HG03457 (cell line): Measurements from ENCODE around the gene COX4I1.
"Not testable (repeated sequence)": the region's sequence is repeated elsewhere in the genome, so short reads cannot be mapped to it uniquely, and the experiment has no call there.

Experiments used
- ATAC-seq: cut with Tn5 transposase; IDR thresholded peaks from one replicate; pipeline ENCODE4 v1.9.1; 2021; ENCODE audit warnings: moderate number of reproducible peaks; ENCODE audit not compliant: unreplicated experiment

COX4I1 gene

DNA sequence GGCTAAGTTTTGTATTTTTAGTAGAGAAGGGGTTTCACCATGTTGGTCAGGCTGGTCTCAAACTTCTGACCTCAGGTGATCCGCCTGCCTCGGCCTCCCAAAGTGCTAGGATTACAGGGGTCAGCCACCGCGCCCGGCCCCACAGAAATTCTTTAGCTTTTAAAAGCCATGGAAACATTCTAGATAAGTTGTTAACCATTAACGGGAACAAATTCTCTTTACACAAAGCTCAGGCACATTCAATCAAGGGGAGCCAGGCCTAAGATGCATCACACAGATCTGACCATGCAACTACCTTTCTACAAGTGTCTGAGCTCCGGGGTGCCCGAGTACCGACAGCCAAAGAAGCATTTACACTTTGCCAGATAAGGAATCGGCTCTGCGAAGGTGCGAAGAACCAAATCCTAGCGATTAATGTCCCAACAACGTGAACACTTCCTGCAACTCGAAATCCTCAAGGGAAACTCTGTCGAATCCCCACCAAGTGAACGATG lies 1.2 kb upstream of the COX4I1 start:
- ATAC-seq, result no peak

DNA sequence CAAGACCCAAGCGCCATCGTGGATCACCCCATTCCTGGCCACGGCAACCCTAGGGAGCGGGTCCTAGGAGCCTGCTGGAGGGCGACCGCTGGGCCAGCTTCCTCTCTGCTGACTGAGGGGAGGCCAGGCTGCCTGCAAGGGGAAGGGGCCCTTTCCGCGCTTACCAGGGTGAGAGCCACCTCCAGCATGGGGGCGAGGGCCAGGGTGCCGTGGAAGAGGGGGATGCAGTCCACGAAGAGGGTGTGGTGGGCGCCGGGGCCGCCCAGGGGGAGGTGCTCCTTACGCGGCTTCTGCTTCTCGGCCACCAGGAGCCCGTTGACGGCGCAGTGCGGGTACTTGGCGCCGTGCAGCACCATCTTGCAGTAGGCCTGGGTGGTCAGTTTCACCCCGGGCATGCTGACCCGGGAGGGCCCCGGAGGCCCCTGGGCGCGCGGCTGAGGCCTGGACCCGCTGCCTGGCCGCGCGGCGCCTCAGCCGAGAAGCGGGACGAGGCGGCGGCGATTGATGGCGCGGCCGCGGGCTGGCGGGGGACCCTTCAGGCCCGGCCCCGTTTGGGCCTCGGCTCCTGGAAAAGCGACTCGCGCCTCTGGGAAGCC lies 496 bp upstream of the COX4I1 start:
- peak; percentile 26 for ATAC-seq

DNA sequence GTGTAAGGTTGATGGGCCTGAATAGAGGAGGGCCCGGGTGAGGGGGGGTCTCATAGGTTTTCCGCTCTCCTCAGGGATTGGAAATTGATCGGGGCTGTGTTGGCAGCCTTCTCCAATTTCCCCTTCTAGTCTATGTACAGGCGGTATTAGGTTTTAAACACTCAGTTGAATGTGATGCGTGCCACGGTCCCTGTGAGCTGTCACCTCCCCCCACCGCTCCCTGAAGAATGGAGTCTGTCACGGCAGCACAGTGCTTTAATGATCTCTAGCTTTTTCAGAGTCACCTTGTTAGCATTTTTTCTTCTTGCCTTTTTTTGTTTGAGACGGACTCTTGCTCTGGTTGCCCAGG lies 800 bp downstream of the COX4I1 start:
- no peak for ATAC-seq

DNA sequence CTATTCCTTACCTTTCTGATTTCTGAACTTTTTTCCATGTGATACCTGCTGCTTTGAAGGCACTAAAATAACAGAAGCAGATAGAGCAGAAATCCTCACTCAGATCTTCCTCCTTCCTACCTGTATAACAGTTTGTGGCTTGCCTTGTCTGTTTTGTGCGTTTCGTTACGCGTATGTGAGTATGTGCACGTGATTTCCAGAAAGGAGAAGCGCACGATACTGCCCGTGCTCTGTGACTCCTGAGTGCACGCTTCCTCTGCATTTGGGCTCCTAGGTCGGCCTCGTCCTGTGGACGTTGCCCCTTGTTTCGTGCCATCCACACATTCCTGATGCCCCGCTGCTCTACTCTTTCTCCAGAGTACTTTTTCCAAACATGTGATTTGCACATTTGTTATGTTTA lies 4.1 kb downstream of the COX4I1 start:
- no peak for ATAC-seq

DNA sequence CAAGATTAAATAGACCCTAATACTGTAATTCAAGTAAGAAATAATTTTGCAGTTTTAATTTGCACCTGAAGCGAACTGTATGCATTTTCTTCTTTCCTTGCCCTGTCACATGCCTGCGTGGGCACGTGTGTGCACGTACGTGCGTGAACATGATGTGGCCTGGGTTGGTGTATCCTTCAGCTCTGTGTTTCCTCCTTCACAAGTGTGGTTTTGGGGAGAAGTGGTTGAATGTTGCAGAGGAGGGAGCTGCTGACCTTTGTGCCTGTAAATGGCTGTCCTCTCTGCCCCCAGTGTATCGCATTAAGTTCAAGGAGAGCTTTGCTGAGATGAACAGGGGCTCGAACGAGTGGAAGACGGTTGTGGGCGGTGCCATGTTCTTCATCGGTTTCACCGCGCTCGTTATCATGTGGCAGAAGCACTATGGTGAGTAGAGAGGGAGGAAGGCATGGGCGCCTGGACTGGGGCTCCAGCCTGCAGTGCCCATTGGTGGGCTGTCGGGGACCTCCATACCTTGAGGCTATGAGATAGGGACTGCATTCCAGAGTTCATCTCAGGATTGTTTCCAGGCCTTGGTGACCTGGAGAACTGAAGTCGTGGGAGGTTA lies 6.0 kb downstream of the COX4I1 start:
- ATAC-seq, result no peak

GRCh38 chr16:85806539-85806938 lies 7.0 kb downstream of the COX4I1 start:
- ATAC-seq, result no peak

- not testable (repeated sequence) for ATAC-seq
These were observed 7.8 kb downstream of the COX4I1 start for GRCh38 chr16:85807340-85807739.

GRCh38 chr16:85808104-85808503 lies 8.6 kb downstream of the COX4I1 start:
- ATAC-seq, result not testable (repeated sequence)

GRCh38 chr16:85808926-85809325 lies 9.4 kb downstream of the COX4I1 start:
- no peak for ATAC-seq

- ATAC-seq, result no peak
These were observed 10.2 kb downstream of the COX4I1 start for GRCh38 chr16:85809645-85810044.

DNA sequence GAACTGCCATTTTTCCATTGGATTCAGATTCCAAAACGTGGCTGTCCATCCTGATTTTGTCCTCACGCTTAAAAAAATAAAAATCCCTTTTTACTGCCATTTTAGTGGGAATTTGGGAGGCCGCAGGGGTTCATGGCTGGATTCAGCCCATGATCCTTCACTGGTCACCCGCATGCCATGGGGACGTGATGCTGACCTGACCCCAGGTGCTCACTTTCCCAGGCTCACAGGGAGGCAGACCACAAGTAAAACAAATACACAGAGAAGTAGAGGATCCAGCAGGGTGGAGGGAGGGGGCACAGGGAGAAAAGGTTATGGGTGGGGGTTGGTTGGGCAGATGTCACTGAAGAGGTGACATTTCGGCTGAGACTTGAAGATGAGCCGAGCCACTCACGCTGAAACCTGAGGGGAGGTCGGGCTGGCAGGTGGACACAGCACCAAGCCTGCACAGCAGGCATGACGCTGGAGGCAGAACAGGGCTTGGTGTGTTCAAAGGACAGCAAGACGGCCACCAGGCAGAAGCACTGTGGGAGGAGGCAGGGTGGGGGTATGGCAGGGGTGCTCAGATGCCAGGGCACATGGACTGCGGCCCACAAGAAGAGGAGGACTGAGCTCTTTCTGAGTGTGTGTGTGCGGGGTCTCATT lies 10.7 kb downstream of the COX4I1 start:
- ATAC-seq, result no peak

GRCh38 chr16:85810742-85811115 lies 11.2 kb downstream of the COX4I1 start:
- no peak for ATAC-seq

DNA sequence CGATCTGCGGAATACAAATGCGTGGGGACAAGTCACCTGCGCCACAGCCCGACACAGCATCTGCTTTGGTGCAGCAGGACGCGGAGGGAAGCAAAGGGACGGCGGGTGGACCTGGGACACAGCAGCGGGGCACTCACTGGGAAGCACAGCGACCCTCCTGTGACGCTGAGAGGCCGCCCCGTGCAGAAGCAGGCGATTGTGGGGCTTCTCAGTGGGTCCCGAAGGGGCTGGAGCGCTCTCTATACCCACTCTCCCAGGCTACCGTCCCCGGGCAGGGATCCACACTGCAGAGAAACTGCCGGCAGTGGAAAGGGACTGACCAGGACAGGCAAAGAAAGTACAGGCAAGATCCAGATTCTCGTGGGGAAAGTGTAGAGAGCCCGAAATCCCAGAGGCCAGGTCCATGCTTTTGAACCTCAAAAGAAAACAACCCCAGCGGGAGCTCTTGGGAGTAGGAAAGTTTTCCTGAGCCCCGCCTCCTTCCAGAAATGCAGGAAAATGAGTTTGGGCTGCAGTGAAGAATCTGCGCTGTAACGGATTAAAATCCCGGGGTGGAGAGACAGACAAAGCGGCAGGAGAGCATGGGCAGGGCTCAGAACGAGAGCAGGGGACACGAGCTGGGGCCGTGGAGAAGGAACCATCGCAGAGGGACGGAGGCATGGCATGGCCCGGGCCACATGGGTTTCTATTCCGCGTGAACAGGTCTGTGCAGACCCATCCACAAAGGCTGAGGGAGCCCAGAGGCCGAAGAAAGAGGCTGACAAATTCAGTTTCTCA lies 12.7 kb downstream of the COX4I1 start:
- no peak for ATAC-seq

- ATAC-seq, result no peak
These were observed 13.6 kb downstream of the COX4I1 start for GRCh38 chr16:85812811-85813700.

DNA sequence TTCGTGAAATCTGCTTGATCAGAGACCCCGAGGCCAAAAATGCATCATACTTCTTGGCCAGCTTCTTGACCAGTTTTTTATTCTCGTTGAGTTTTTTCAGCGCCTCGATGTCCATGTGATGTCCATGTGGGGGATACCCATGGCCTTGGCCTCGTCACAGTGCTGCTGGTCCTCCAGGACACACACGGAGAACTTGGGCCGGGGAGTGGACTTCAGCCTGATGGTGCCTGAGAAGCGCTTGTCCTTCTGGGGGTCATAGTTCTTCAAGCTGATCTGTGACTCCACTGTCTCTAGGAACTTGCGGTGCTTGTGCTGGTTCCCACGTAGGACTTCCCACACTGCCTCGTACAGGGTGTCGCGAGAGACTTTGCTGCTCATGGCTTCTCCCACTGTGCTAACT lies 16.7 kb downstream of the COX4I1 start:
- ATAC-seq, result no peak

DNA sequence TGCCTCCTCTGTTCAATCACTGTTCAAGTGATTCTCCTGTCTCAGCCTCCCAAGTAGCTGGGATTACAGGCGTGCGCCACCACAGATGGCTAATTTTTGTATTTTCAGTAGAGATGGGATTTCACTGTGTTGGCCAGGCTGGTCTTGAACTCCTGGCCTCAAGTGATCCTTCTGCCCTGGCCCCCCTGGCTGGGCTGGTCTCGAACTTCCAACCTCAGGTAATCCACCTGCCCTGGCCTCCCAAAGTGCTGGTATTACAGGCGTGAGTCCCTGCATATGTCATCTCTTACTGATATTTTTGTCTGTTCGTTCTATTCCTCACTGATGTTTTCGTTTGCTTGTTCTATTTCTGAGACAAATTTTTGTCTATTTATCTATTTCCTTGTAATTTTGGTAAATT lies 17.7 kb downstream of the COX4I1 start:
- ATAC-seq, result not testable (repeated sequence)

DNA sequence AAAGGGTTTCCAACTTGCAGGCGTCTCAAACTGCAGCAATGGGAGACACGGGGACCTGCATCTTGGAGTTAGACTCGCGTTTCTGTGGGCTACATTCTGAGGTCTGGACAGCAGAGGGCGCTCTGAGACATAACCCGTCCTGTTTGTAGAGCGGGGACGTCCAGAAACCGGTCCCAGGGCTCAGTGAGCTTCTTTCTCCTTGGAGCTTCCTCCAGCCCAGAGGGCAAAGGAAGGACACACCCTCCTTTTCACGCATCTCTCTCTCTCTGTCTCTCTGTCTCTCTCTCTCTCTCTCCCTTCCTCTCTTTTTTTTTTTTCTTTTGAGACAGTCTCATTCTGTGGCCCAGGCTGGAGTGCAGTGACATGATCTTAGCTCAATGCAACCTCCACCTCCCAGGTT lies 19.8 kb downstream of the COX4I1 start:
- no peak for ATAC-seq

DNA sequence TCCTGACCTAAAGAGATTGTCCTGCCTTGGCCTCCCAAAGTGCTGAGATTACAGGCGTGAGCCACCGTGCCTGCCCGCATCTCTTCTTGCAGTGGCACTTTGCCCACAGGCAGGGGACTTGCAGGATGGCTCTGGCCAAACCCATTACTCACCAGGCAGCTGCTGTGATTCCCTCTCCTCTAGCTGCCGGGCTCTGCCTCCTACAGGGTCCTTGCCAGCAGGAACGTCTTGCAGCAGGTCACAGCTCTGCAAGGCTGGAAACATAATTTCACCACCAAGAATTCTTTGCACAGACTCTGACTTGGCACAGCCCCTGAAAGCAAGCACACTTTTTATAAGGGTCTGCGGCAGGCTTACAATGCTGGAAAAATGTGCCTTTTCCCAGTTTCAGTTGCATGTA lies 20.3 kb downstream of the COX4I1 start:
- ATAC-seq, result no peak

DNA sequence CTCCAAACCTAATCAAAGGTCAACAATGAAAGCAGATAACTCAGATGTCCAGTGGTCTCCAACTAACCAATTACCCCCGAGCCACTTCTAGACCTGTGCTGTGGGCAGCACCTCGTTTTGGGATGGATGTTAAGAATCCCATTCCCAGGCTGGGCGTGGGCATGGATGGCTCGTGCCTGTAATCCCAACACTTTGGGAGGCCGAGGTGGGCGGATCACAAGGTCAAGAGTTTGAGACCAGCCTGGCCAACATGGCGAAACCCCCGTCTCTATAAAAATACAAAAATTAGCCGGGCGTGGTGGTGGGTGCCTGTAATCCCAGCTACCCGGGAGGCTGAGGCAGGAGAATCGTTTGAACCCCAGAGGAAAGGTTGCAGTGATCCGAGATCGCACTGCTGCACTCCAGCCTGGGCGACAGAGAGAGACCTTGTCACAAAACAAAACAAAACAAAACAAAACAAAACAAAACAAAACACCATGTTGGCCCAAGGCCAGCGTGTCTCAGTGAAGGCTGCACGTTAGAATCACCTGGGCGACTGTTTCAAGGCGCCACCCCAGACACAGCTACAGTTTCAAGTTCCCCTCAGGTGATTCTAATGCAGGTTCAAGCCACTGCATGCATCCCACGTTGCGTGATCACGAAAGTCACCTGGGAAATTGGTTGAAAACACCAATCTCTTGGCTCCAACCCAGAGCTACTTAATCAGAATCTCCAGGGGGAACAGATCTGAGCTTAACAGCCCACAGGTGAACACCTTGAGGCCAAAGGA lies 21.3 kb downstream of the COX4I1 start:
- no peak for ATAC-seq
